WTC11 (cell line): ENCODE measurements around the gene POLR3F.

ENCODE experiments used
- ATF2 ChIP-seq: sonication (generic); formaldehyde crosslinking; IDR thresholded peaks from 2 replicates; pipeline ENCODE4 v1.8.1; 2022; ENCODE audit warnings: low read depth, missing genetic modification reagents, borderline replicate concordance
- CTCF ChIP-seq: fragments of 200-600 bp; IDR thresholded peaks from 2 replicates; pipeline ENCODE4 v1.8.0; 2022; ENCODE audit warnings: antibody characterized with exemption
- E2F1 ChIP-seq: sonication (generic); formaldehyde crosslinking; IDR thresholded peaks from 2 replicates; pipeline ENCODE4 v1.8.0; 2022; ENCODE audit warnings: mild to moderate bottlenecking, missing genetic modification reagents
- FOXP1 ChIP-seq: sonication (generic); formaldehyde crosslinking; IDR thresholded peaks from 2 replicates; pipeline ENCODE4 v1.8.0; 2022; ENCODE audit warnings: missing genetic modification reagents, mild to moderate bottlenecking, moderate library complexity, borderline replicate concordance
- MXD4 ChIP-seq: fragments of 250-450 bp; sonication (Bioruptor Pico); IDR thresholded peaks from 2 replicates; pipeline ENCODE4 v1.8.0; 2021; ENCODE audit warnings: mild to moderate bottlenecking, moderate library complexity, borderline replicate concordance
- NR2C2 ChIP-seq: sonication (generic); formaldehyde crosslinking; IDR thresholded peaks from 2 replicates; pipeline ENCODE4 v1.8.0; 2022; ENCODE audit warnings: mild to moderate bottlenecking, missing genetic modification reagents
- NR3C1 ChIP-seq: sonication (generic); formaldehyde crosslinking; conservative IDR thresholded peaks from 2 replicates; pipeline ENCODE4 v1.8.1; 2023; ENCODE audit warnings: low read depth, mild to moderate bottlenecking, missing genetic modification reagents
- PREB ChIP-seq: sonication (generic); formaldehyde crosslinking; IDR thresholded peaks from 2 replicates; pipeline ENCODE4 v1.8.1; 2022; ENCODE audit warnings: mild to moderate bottlenecking, missing genetic modification reagents, moderate library complexity, borderline replicate concordance
- RELA ChIP-seq: sonication (generic); formaldehyde crosslinking; IDR thresholded peaks from 2 replicates; pipeline ENCODE4 v1.8.1; 2022; ENCODE audit warnings: missing genetic modification reagents, mild to moderate bottlenecking, borderline replicate concordance
- SMAD3 ChIP-seq: sonication (generic); formaldehyde crosslinking; IDR thresholded peaks from 2 replicates; pipeline ENCODE4 v1.8.0; 2022; ENCODE audit warnings: missing genetic modification reagents, mild to moderate bottlenecking, borderline replicate concordance
- TCF7 ChIP-seq: sonication (generic); formaldehyde crosslinking; IDR thresholded peaks from 2 replicates; pipeline ENCODE4 v1.8.0; 2022; ENCODE audit warnings: mild to moderate bottlenecking, low read depth, missing genetic modification reagents, moderate library complexity
- ZNF232 ChIP-seq: sonication (generic); formaldehyde crosslinking; IDR thresholded peaks from 2 replicates; pipeline ENCODE4 v1.8.0; 2022; ENCODE audit warnings: mild to moderate bottlenecking, missing genetic modification reagents

- no peak for TF ChIP-seq NR3C1 (CRISPR knock-in tag)
- TF ChIP-seq CTCF = no peak
- TF ChIP-seq PREB (CRISPR knock-in tag) = no peak
- no peak for TF ChIP-seq ZNF232 (CRISPR knock-in tag)
- TF ChIP-seq NR2C2 (CRISPR knock-in tag) = no peak
- no peak for TF ChIP-seq MXD4 (CRISPR knock-in tag)
- TF ChIP-seq FOXP1 (CRISPR knock-in tag) = no peak
- TF ChIP-seq E2F1 (CRISPR knock-in tag) = no peak
- TF ChIP-seq RELA = no peak
- no peak for TF ChIP-seq SMAD3 (CRISPR knock-in tag)
- no peak for TF ChIP-seq TCF7 (CRISPR knock-in tag)
- TF ChIP-seq ATF2 = no peak
Measured at GRCh38 chr20:18511571-18511970, 44.4 kb downstream of the POLR3F start.
